ENCODE results near the gene GALR2. TPM values are rescaled to one million over a fixed set of nuclear protein-coding genes. Genes with fewer than 3 reads are reported as not detected.

GALR2 gene
- total and polyA plus RNA-seq, 9 of the 15 experiments (the other 6 are each of a cell fraction or from before 2014, with no cell fraction given): 0.34 TPM; not detected in 8

GRCh38 chr17:76103274-76104139 is 28.9 kb downstream of the GALR2 start, which contains the start of gene EXOC7 (continued):
- TF ChIP-seq VEZF1 (CRISPR knock-in tag; IDR thresholded peaks at IDR 0.05): peak; percentile 81
- no peak for TF ChIP-seq TFE3 (CRISPR knock-in tag; IDR thresholded peaks at IDR 0.05)
- no peak for TF ChIP-seq MCM3 (IDR thresholded peaks at IDR 0.05)
- peak; percentile 25 for TF ChIP-seq PRDM10 (IDR thresholded peaks at IDR 0.05; ENCODE audit: partially characterized antibody)
- TF ChIP-seq GABPA (tag; conservative IDR thresholded peaks at IDR 0.05; ENCODE audit: low read depth): peak; percentile 91
- TF ChIP-seq DMBX1 (CRISPR knock-in tag; IDR thresholded peaks at IDR 0.05; ENCODE audit: borderline replicate concordance): no peak
- peak; percentile 61 to 83; a peak in 3 of 4 replicates for TF ChIP-seq MAZ (CRISPR knock-in tag; conservative IDR thresholded peaks at IDR 0.05 in 1 of 2, IDR thresholded peaks at IDR 0.05 in 1 of 2)
- no peak for TF ChIP-seq ZNF384 (IDR thresholded peaks at IDR 0.05; ENCODE audit: low read depth, low read length)
- no peak for TF ChIP-seq ZBTB43 (CRISPR knock-in tag; IDR thresholded peaks at IDR 0.05)
- no peak for TF ChIP-seq TRIM28 (IDR thresholded peaks at IDR 0.05)
- TF ChIP-seq SMAD3 (CRISPR knock-in tag; conservative IDR thresholded peaks at IDR 0.05): no peak; the same call in 1 of the 2 replicates
- TF ChIP-seq RBM17 (IDR thresholded peaks at IDR 0.05; ENCODE audit: borderline replicate concordance, low read depth, low read length): no peak
- no peak for TF ChIP-seq ILK (tag; IDR thresholded peaks at IDR 0.05; ENCODE audit: borderline replicate concordance, low read depth)
- no peak for TF ChIP-seq MCM2 (IDR thresholded peaks at IDR 0.05; ENCODE audit: low read depth)
- no peak for TF ChIP-seq BACH1 (tag; IDR thresholded peaks at IDR 0.05)
- no peak for TF ChIP-seq PTRF (tag; IDR thresholded peaks at IDR 0.05)
- TF ChIP-seq NELFE (IDR thresholded peaks at IDR 0.05; ENCODE audit: insufficient read depth, insufficient read length): no peak
- no peak for TF ChIP-seq ZNF655 (CRISPR knock-in tag; IDR thresholded peaks at IDR 0.05)

Measured in K562 (cell line).